HPDE6-E6E7 (cell line): ENCODE results near the gene DPYSL5.
"Not testable (repeated sequence)": the region's sequence is repeated elsewhere in the genome, so short reads cannot be mapped to it uniquely, and the experiment has no call there.

Source experiments
- DNase-seq: peaks from one replicate; pipeline ENCODE4 v3.0.0; 2011; ENCODE audit warnings: missing footprints; ENCODE audit errors: extremely low spot score

The DPYSL5 gene

DNA sequence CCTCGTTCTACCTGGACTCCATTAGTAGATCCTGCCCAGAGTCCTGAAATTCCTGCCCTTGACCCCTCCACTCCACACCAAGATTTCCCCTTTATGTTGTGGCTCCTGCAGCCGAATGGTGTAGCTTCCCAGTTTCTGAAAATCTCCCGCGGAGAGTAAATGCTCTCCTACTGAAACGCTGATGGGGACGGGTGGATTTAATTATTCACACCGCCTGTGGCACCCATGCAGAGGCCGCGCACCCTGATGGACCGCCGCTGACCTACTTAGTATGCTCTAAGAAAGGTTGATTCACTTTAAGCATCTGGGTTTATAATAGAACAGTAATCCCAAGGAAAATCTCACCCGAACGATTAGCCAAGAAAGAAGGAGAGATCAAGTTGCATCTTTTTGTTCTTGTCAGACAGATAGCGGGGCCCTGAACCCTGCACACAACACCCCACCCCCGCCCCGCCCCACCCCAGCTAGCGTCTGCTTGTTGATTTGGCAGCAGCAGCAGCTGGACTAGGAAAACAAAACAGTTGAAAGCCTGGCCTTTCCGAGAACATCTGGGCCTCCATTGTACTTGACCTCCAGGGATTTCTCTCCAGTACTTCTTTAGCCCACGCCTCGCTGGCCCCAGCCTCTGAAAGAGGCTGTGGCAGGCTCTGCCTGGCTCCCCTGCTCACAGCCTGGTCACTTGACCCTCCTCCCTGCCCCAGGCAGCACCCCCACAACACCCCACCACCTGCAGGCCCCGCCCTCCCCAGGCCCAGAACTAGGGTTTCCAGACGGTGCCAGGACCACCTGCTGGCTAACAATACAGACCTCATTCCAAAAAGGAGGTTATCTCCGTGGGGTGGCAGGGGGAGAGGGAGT, 53.6 kb downstream of the DPYSL5 start:
- DNase-seq = no peak

DNA sequence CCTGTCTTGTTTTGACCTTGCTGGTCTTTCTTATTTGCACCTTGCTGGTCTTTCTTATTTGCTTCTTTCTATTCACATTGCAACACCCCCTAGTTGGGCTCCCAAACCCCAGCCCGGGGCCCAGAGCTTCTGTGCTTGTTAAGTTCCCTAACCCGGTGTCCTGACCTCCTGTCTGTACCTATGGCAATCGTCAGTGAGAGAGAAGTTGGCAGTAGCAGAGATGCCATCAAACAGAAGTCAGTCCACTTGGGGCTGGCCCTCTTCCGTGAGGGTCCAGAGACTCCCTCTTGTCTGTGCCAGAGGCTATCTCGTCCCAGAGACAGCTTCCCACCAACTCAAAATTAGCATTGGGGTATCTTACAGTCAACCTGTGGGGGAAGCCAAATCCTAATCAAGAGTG, 55.7 kb downstream of the DPYSL5 start:
- no peak for DNase-seq

DNA sequence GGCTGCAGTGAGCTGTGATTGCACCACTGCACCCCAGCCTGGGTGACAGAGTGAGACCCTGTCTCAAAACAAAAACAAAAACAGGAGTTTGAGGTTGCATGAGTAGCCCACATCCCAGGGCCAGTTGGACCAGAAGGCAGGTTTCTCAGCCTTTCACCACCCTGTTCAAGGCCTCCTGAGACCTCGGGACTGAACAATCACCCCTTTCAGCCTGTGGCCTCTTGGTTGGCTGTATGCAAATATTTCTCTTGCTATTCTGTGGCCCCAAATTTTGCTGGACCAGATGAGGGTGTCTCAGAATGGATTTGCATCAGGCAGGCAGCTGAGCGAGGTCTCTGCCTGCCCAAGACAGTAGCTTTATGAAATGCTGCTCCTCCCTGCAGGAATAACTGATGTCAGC, 56.9 kb downstream of the DPYSL5 start:
- no peak for DNase-seq

DNA sequence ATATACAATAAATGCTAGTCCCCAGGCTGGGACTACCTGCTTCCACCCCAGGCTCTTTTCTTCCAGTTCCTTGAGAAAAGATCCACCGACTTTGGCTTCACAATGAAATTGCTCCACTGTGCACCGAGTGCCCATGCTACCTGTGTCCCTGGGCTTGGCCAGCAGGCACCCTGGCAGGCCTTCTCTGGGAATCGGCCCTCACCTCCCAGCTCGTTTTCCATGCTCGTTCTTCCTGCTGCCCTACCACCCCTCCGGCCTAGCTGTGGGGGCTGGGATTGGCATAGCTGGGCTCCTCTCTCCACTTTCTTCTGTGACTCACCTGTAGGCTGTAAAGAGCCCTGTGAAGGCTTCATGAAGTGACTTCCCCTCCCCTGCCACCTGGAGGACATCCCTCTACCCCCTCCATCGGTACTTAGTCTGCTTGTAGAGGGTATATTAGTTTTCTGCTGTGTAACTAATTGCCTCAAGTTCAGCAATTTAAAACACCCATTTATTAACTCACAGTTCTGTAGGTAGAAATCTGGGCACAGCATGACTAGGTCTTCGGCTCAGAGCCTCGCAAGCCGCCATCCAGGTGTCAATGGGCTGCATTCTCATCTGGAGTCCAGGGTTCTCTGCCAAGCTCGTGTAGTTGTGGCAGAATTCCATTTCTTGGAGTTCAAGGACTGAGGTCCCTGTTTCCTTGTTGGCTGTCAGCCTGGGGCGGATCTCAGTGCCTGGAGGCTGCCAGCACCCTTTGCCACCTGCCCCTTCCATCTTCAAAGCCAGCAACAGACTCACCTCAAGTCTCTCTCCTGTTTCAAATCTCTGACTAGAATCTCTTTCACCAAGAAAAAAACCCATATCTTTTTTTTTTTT, 57.6 kb downstream of the DPYSL5 start:
- DNase-seq = no peak

DNA sequence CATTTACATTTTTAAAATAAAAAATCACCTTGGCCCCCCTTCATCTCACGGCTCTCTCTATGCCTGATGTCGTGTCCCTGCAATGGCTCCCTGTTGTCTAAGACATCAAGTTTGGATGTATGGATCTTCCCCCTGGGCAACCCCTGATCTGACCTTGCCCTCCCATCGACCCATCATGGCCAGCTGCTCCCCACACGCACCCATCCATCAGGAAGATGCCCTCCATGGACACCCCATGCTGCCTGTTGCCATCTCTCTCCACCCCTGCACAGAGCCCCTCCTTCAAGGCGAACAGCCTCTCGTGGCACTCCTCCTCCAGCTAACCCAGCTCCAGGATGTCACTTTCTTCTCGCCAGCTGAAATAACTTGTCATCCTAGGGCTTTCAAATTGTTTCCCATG, 59.5 kb downstream of the DPYSL5 start:
- no peak for DNase-seq

- DNase-seq = no peak
Observed at GRCh38 chr2:26910176-26910575, 62.2 kb downstream of the DPYSL5 start.

GRCh38 chr2:26911911-26912861, 64.3 kb downstream of the DPYSL5 start:
- DNase-seq = no peak

DNA sequence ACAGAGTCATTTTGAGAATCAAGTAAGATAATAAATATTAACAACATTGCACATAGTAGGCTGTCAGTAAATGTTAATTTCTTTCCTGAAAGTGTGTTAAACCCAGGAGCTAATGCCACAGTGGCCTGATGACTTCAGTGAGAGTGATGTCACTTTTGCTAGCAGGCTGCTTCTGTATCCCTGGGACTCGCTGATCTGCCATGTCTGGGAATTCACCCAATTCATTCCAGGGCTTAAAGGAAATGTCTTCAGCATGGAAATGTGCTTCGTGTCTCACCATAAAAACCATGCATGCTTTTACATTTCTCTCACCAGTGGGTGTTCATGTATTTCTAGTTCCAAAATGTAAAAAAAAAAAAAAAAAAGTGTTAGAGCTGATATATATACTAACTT, 65.7 kb downstream of the DPYSL5 start:
- no peak for DNase-seq

GRCh38 chr2:26913999-26914658, 66.2 kb downstream of the DPYSL5 start:
- DNase-seq = no peak

DNA sequence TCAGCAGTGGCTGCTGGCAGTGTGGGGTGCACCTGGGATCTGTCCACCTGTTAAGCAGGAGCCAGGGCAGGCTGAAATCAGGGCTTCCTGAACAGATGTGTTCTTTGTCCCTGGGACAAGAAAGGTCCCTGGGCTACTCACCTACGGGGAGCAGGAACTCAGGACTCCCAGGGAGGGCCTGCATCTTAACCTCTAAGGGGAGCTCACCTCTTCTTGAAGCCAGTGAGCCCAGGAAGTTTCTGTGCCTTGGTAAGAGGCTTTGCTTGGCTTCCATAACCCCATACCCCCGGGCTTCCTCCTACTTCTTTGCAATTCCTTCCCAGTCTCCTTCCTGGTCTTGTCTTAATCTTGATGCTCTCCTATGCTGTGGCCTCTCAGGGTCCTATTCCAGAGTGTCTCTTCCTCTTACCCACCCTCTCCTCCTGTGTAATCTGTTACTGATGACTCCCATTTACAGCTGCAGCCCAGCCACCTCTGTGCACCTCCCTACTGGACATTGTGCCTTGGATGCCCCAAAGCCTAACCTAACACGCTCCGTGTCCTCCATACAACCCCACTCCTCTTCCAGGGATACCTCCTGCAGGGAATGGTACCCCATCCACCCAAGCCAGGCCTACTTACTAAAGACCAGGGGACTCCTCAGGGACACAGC, 66.9 kb downstream of the DPYSL5 start:
- no peak for DNase-seq

- no peak for DNase-seq
Observed at GRCh38 chr2:26915316-26915715, 67.4 kb downstream of the DPYSL5 start.

DNA sequence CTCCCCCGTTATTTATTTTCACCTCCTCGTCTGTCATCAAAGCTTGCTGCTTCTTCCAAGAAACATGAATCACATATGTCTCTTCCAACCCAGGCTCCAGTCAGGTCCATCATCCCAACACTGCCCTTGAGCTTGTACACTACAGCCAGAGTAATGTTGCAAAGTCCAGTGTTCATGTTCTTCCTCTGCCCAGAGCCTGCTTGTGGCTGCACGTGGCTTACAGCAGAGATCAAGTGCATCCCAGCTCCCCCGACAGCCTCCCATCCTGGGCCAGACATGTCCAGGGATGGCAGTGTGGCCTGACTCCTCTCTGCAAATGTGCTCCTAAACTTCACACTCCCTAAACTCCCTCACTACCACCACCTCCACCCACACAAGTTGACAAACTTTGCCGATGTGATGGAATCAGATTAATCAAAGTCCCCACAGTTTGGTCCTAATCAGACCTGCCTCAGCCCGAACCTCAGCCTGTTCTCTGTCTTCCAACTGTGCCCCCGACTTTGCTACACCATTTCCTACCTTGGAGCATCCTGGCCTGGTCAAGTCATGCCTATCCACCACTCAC, 68.3 kb downstream of the DPYSL5 start:
- no peak for DNase-seq

GRCh38 chr2:26917135-26917836, 69.4 kb downstream of the DPYSL5 start:
- no peak for DNase-seq

DNA sequence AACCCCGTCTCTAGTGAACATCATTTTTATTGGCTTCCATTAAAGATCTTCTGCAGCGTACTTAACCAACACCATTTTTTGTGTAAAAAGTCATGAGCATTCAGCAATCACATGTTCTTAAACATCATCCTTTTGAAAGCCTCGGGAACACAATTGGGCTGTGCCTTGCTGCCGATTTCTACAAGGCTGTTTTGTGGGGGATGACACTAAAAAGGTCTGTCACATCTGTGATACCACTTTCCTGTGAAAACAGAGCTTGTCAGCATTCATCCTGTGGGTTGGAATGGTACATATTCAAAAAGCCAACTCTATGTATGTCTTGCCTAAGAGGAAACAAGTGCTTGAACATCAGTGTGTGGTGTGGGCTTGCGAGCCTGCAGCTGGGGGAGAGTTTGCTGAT, 73.4 kb downstream of the DPYSL5 start:
- DNase-seq = no peak

DNA sequence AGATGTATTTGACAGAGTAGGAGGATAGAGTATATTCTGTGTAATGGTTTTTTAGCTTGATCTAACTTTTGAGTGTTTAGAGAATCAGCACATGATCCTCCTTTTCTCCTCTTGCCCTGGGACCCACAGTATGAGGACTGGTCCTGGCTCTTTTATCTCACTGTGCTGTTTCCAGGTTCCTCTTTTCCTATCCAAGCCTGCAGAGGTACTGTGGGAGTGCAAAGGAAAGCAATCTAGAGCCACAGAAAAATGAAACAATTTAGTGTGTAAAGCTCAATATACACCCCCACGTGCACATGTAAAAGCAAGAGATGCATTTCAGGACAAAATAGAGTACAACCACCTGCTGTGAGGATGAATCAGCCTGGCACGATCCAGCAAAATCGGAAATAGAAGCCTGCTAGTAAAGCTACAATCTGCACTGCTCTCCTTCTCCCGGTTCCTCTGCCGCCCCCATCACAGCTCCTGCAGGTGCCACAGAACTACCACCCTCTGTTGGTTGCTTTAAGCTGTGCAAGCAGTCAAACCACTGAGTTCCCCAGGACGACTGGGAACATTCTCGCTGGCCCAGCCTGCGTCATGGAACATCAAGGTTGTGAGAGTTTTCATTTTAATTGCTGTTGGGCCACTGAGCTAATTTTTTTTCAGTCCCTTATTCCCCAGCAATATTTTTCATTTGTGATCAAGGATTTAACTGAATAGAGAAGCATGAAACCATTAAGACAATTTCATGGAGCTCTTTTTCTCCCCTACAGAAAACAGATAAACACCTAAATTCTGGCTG, 74.7 kb downstream of the DPYSL5 start:
- DNase-seq = peak; percentile 43

- DNase-seq = not testable (repeated sequence)
Observed at GRCh38 chr2:26923189-26923466, 75.2 kb downstream of the DPYSL5 start.

- no peak for DNase-seq
Observed at GRCh38 chr2:26924731-26925099, 76.8 kb downstream of the DPYSL5 start.

DNA sequence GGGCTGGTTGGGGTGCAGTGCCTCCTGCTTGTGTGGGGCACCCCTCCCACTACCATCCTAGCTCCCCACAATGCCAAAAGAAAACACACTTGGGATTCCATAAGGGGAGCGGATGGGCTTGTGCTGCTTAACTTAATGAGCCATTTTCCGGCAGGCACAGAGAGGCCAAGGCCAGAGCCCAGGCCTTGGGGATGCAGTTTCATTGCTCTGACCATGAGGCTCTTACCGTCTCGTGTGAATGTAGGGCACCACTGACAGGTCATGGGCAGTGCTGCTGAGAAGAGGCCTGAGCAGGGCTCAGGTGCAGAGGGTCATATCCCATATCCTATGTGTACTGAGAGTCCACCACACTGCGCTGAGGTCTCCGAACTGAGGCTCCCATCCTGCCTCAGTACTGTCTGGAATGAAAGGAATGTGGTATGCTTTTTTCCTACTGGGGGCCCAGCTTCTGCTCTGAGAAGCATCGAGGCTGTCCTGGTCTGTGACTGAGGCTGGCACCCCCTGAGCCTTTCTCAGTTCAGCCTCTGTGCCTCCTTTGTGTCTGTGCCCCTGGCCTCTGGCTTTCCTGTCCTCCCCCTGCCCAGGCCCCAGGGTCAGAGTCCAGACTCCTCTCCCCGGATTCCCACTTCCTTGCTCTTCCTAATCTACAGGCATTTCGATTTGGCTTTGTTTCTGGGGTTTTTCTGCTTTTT, 77.3 kb downstream of the DPYSL5 start:
- DNase-seq = no peak

- DNase-seq = no peak
Observed at GRCh38 chr2:26927221-26927620, 79.3 kb downstream of the DPYSL5 start.
